ENCODE results near the gene MTMR2. TPM values are rescaled to one million over a fixed set of nuclear protein-coding genes. Genes with fewer than 3 reads are reported as not detected.

MTMR2 gene
- 30.6 and 32.1 TPM in 2 replicates for total RNA-seq

DNA sequence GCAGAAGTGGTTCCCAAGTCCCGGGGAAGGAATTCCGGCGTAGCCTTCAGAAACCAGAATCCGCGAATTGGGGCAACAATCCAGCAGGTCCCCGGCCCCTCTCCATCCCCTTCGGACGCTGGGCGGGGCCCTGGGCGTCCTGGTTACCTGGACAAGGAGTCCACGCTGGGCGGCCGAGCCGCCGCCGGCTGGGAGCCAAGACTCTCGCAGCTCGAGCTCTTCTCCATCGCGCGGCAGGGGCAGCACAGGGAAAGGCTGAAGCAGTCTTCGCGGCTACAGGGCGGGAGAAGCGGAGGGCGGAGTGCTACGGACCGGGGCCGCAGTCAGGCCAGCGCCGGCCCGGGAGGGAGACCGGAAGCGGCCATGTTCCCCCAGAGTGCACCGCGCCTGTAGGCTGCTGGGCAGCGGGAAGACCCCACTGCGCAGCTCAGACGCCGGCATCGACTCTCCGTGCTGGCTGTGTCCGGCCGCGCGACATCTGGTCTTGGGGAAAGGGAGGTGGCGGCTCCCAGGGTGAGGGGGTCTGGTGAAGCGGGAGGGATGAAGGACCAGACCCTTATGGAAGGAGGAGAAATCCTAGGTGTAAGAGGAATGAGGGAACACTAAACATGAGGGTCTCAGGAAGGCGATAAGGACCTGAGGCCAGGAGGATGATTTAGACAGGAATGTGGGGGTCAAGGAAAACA is at the start of gene MTMR2:
Gene MTMR2, minus strand, starts transcription at position 380 of the 686 bp plus-strand sequence. Its CDS starts 153 bp downstream, at position 227.

DNA sequence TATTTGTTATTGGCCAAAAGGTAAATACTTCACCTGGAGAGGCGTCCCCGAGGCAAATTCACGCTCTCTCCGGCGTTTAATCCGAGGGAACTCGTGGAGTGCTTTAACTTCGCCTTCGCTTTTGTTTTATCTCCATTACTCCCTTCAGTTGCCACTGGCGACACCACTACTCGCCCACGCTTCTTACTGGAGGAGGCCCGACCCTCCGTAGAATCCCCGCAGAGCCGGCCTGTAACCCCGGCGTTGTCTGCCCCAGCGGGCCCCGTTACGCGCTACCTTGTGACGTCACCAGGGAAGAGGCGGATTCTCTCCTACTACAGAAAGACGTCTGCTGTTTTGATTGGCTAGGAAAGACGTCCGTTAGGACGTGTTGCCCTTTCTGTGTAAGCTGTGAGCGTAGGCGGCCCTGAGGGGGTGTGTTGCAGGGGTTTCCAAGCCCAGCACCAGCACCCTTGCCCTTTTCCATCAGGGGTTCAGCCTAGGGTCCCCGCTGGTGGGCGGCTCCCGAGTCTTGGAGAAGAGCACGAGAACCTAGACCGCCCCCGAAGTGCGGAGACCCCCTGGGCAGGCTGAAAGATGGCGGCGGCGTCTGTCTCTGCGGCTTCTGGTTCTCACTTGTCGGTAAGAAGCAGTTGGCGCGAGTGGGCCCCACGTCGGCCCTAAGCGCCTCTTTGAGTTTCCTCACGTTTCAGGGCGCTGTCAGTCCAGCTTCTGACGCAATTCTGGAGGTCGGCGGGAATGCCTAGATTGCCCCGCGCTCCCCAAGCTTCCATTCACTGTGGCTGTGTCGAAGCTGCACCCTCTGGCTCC is 133.6 kb downstream of the MTMR2 start, which contains the start of gene CEP57:
Gene CEP57, plus strand, starts transcription at position 376 of the 810 bp plus-strand sequence. Its CDS starts 201 bp downstream, at position 577.

DNA sequence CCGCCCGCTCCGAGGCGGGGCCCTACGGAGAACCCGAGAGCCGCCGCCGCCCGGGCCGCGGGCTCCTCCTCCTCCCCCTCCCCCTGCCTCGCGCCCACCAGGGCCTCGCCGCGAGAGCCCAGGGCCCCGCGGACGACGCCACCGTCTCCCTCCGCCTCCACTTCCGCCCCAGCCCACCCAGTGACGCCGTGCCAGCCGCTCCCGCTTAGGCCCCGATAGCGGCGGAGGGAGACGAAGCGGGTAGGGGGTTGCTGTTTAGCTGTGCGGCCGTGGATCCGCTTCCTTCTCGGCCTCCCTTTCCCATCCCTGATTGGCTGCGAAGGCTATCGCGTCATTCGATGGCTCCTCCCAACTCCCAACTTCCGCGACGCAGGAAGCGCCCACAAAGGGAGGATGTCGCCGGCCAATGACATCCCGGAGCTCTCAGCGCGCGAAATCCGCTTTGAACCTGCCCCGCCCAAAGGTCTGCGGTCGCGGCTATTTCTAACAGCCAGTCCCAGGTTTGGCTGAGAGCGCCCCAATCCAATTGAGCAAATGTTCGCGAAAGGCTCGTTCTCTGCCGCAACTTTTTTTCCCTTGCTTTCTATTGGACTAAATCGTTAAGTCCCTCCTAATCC is 134.3 kb downstream of the MTMR2 start, which contains the start of gene FAM76B:
Gene FAM76B, minus strand, starts transcription at position 277 of the 617 bp plus-strand sequence. CDS start 304 bp downstream, outside the sequence.

Small RNAs within 50 kb of the gene (small RNA-seq; reads per million reads assigned to genes)
- gene RNA5SP345 = not detected

Other genes starting within 250 kb of the MTMR2 start
- 19.1 and 24.8 TPM in 2 replicates for gene FAM76B, start 134.3 kb downstream of the MTMR2 start, total RNA-seq
- gene CEP57, start 133.6 kb downstream of the MTMR2 start, total RNA-seq = 42.0 and 44.7 TPM in 2 replicates